HG03135 (cell line): ENCODE results near the gene PCNP.
"Not testable (repeated sequence)": the region's sequence is repeated elsewhere in the genome, so short reads cannot be mapped to it uniquely, and the experiment has no call there.

ENCODE experiments used
- ATAC-seq: cut with Tn5 transposase; IDR thresholded peaks from one replicate; pipeline ENCODE4 v1.9.1; 2021; ENCODE audit warnings: mild to moderate bottlenecking, moderate library complexity; ENCODE audit not compliant: unreplicated experiment

Gene PCNP

DNA sequence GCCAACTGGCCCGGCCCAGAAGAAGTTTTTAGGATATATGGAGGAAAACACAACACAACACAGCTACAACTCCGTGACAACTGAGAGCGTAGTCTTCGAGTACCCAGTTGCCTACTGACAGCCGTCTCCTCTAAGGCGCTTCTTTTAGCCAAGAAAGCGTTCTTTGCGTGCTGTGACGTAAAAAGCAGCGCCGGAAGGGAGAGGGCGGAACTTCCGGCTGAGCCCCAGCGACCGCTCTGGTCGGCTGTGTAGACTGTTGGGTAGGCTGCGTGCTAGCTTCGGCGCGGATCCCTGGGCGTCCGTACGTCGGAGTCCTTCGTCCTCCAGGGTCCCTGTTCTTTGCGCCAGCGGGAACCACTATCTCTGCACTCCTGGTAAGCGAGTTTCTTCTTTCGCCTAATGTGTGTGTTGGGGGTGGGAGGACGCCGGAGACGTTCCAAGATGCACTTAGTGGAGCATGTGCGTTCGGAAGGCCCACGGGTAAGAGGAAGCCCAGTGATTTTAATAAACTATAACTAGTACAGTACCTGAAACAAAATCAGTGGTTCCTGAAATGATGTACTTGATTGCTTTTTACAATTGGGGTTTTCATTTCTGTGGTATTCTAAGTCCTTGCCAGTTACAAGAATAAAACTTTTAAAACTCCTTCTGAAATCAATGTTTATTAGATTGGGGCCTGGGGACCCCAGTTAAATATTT is 12.2 kb upstream of the PCNP start, which contains the start of gene TRMT10C:
TSS of gene TRMT10C (plus strand) at position 239 of the 699 bp plus-strand sequence. CDS start 2,914 bp downstream, outside the sequence.
- ATAC-seq = peak; percentile 99

DNA sequence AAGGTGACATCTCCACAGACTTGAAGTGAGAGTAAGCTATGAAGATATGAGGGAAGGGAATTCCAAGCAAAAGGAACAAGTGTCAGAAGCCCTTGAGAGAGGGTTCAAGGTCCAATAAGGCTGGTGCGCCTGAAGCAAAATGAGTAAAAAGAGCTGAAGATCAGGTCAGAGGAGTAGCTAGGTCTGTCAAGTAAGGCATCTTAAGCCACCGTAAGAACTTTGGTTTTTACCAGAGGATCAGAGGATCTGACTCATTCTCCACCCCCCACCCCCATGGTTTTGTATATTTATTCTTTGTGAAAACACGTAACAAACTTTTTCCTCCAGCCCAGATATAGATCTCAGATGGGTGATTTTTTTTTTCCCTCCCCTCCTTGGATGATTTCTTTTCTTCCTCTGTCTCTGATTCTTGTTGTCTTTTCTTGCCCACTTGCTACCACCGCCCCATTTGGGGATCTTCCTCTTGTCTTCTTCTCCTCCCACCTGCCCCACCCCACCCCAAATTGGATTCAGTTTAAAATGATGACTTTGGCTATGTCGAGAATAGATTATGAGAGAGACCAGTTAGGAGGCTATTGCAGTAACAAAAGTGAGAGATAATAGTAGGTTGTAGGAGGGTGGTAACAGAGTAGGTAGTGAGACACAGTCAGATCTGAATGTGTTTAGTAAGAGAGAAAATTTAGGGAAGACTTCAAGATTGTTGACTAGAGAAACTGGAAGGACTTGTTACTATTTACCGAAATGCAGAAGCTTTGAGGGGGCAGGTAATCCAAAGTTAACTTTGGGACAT is 6.3 kb upstream of the PCNP start:
- ATAC-seq = no peak

DNA sequence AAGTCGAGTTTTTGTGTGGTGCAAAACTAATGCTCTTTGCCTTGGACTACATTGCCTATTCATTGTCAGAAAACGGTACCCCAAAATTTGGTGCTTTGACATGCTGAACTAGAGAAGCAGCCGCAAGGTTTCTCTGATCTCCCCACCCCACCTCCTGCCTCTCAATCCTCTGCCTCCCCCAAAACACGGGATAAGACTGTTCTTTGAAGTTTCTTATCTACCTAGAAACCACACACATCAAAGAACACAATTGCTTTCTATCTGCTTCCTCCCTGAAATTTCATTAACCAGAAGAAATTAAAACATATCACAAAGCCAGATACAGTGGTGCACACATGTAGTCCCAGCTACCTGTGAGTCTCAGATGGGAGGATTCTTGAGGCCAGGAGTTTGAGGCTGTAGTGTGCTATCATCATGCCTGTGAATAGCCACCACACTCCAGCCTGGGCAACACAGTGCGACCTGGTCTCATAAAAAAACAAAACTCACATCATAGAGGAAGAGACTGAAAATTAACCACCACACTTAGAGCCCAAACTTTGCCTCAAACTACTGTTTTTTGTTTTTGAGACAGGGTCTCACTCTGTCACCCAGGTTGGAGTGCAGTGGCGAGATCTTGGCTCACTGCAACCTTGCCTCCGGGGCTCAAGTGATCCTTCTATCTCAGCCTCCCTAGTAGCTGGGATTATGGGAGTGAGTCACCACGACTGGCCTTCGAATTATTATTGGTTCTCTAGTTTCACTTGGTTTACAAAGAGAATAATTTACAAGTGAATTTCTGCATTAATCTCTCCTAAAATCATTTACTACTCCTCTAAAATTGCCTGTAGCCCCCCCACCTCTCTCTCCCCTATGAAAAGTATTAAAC is 2.7 kb upstream of the PCNP start:
- ATAC-seq = no peak

DNA sequence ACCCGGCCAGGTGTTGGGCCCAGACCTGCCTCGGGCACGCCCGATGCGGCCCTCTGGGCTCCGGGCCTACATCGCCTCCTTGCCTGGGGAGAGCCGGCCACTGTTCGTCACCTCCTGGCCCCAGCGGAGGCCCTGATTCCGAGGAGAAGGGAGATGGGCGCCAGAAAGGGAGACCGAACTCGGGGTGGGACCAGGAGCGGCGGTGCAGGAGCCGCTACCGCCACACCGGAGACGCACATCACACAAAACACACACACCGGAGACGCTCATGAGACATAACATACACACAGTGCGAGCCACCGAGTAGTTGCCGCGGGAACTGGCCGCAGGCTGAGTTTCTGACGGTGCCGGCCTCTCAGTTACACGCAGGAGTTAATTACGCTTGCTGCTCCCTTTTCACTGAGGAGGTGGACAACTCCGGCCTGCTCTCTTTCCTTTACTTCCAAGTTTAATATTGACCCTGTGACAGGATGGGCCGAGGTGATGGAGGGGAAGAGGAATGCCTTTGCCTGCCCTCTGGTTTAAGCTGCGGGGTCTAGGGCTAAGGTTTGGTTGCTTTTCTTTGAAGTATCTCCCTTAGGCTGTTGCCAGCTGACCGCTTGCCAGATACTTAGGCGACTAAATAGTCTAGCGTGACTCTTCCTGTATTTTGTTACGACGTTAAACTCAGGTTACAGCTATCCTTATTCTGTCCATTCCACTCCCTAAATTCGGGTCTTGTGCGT is 570 bp downstream of the PCNP start:
- peak; percentile 50 for ATAC-seq

DNA sequence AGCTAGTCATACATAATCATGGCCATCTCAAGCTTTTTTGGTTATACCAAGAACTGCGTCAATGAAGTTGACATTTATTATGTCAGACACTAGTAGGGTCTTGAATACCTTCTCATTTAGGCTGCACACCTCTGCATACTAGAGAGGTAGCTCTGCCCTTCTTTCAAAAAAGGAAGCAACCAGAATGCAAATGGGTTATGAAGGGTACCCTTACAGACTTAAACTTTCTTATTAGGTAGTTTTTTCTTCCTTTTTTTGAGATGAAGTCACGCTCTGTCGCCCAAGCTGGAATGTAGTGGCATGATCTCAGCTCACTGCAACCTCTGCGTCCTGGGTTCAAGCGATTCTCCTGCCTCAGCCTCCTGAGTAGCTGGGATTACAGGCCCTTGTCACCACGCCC is 3.3 kb downstream of the PCNP start:
- ATAC-seq = no peak

DNA sequence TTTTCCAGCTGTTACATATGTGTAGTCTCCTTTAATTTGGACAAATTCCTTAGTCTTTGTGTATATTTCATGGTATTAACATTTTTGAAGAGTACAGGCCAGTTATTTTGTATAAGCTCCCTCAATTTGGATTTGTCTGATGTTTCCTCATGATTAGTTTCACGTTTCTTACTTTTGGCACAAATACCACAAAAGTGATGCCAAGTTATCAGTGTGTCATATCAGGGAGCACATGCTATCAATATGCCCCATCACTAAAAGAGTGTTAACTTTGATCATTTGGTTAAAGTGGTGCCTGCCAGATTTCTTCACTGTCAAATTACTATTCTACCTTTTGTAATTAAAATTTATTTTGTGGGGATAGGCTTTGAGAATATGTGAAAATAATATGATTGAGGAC is 14.6 kb downstream of the PCNP start:
- no peak for ATAC-seq

DNA sequence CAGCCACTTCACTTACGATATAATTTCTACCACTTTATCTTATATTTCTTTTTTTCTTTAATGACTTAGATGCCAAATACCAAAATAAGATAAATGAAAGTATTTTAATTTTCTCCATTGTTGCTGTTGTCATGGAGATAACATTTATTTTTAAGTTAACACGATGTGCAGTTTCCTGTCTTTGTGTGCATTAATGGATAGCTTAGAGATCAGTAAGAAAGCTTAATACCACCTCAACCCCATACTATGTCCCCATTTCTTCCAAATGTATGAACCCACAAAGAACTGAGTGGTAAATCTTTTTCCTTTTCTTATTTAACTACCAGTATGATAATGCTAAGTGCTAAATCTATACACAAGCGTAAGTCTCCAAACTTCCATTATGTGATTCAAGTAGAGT is 17.1 kb downstream of the PCNP start:
- ATAC-seq = no peak

DNA sequence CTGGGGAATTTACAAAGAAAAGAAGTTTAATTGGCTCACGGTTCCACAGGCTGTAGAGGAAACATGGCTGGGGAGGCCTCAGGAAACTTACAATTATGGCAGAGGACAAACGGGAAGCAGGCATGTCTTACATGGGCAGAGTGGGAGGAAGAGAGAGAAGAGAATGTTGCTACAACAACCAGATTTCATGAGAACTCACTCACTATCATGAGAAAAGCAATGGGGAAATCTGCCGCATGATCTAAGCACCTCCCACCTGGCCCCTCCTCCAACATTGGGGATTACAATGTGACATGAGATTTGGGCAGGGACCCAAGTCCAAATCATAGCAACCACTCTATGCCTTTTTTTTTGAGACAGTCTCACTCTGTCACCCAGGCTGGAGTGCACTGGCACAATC is 28.8 kb downstream of the PCNP start:
- no peak for ATAC-seq

DNA sequence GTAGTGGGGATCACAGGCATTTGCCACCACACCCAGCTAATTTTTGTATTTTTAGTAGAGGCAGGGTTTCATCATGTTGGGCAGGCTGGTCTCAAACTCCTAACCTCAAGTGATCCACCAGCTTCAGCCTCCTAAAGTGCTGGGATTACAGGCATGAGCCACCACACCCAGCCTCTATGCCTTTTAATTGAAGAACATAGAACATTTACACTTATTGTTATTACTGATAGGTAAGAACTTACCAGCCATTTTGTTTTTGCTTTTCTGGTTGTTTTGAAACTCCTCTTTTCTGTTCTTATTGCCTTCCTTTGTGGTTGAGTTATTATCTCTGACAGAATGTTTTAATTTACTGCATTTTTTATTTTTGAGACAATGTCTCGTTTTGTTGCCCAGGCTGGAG is 29.2 kb downstream of the PCNP start:
- ATAC-seq = no peak

DNA sequence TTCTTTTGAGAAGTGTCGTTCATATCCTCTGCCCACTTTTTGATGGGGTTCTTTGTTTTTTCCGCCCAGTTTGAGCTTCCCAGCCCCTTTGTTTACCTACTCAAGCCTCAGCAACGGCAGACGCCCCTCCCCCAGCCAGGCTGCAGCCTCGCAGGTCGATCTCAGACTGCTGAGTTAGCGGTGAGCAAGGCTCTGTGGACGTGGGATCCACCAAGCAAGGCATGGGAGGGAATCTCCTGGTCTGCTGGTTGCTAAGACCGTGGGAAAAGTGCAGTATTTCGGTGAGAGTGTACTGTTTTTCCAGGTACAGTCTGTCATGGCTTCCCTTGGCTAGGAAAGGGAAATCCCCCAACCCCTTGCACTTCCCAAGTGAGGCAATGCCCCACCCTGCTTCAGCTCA is 31.4 kb downstream of the PCNP start:
- not testable (repeated sequence) for ATAC-seq

DNA sequence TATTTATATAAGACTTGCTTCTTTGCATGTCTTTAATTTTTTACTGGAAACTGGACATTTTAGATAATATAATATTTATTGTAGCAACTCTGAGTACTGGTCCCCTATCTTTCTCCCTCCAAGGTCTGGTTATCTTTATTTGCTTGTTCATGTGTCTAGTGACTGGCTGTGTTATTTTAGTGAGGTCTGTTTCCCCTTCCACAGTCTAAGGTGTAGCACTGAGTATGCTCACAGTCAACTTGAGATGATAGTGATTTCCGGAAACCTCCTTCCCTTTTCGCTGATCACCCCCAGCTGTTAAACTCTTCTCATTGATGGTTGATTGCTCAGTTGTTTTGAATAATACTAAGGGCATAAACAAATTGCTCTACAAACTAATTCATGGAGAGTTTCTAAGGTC is 37.0 kb downstream of the PCNP start:
- ATAC-seq = no peak

DNA sequence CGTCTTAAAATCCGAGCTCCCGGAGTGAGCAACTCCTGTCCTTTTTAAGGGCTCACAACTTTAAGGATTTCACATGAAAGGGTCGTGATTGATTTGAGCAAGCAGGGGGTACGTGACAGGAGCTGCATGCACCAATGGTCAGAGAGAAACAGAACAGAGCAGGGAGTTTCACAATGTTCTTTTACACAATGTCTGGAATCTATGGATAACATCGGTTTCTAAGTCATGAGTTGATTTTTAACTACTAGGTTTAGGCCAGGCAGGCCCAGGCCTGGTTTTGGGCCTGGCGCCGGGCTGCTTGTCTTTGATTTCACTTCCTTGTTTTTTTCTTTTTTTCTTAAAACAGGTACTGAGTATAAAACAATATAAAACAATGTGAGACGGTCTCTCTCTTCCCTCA is 39.0 kb downstream of the PCNP start:
- not testable (repeated sequence) for ATAC-seq

DNA sequence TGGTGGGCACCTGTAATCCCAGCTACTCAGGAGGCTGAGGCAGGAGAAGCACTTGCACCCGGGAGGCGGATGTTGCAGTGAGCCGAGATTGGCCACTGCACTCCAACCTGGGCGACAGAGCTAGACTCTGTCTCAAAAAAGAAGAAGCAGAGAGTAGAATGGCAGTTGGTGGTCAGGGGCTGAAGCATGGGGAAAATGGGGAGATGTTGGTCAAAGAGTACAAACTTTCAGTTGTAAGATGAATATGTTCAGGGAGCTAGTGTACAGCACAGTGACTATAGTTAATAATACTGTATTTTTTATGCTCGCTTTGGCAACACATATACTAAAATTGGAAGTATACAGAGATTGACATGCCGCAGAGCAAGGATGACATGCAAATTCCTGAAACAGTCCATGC is 41.5 kb downstream of the PCNP start:
- ATAC-seq = no peak

DNA sequence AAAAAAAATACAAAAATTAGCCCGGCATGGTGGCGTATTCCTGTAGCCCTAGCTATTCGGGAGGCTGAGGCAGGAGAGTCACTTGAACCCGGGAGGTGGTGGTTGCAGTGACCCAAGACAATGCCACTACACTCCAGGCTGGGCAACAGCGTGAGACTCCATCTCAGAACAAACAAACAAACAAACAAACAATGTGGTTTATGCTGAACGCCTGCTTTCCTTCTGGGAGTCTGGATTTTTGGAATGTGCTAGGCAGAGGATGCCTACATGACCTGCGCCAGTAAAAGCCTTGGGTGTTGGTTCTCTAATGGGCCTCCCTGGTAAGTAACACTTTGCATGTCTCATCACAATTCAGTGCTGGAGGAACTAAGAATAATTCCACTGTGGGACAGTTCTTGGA is 43.5 kb downstream of the PCNP start:
- no peak for ATAC-seq

DNA sequence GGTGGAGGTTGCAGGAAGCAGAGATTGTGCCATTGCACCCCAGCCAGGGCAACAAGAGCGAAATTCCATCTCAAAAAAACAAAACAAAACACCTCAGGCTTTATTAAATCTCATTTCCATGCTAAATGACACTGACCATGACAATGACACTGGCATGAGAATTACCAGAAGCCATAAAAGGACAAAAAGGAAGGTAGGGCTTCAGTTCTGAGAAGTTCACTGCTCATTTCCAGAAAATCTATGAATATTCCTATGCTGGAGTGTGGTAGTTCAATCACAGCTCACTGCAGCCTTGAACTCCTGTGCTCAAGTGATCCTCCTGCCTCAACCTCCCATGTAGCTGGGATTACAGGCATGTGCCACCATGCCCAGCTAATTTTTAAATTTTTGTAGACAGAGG is 44.7 kb downstream of the PCNP start:
- ATAC-seq = no peak

DNA sequence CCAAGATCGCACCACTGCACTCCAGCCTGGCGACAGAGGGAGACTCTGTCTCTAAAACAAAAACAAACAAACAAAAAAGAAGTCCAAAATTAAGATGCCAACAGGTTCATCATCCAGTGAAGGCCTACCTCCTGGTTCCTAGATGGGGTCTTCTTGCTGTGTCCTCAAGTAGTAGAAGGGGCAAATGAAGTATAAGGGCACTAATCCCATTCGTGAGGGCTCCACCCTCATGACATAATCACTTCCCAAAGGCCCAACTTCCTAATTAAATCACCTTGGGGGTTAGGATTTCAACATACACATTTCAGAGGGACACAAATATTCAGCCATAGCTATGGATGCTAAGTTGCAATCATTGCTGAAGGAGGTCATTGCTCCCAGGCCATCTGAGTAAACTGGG is 45.8 kb downstream of the PCNP start:
- ATAC-seq = no peak

DNA sequence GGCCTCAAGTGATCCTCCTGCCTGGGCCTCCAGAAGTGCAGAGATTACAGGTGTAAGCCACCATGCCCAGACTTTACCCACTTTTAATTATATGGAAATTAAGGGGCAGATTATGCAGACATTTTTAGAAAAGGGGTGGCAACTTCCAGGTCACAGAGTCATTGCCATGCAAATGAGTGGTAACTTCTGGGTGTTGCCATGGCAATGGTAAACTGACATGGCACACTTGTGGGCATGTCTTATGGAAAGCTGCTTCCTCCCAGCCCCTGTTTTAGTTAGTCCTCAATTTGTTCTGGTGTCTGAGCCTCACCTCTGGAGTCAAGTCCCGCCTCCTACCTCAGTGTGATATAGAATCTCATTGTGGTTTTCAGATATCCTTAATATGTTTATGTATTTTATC is 49.7 kb downstream of the PCNP start:
- no peak for ATAC-seq

DNA sequence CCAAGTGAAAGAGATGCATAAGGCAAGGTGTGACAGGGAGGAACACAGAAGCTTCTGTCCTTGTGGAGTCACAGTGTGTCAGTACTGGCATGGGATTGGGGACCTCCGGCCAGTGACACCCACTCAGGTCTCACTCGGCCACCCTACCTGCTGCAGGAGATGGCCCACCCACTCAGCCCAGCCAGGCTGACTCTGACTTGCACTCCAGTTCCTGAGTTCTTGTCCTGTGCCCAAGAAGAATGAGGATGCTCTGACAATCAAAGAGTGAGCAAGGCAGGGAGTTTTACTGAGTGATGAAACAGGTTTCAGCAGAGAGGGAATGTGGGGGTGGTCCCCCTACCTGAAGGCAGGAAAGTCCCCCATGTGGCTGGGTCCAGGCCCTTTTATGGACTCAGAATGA is 50.9 kb downstream of the PCNP start:
- ATAC-seq = no peak

DNA sequence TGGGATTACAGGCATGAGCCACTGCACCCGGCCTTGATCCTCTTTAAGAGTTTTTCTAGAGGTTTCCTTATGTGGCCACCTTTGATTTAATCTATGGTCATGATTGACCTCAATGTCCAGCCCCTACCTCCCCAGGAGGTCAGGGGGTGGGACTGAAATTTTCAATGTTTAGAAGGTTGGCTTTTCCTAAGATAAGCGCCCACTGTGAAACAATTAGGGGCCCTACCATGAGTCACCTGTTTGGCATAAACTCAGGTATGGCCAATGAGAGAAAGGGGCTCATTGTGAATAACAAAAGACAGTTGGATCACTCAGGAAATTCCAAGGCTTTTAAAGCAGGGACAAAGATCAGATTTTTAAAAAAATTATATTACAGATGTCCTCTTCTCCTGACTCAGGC is 51.9 kb downstream of the PCNP start:
- no peak for ATAC-seq

DNA sequence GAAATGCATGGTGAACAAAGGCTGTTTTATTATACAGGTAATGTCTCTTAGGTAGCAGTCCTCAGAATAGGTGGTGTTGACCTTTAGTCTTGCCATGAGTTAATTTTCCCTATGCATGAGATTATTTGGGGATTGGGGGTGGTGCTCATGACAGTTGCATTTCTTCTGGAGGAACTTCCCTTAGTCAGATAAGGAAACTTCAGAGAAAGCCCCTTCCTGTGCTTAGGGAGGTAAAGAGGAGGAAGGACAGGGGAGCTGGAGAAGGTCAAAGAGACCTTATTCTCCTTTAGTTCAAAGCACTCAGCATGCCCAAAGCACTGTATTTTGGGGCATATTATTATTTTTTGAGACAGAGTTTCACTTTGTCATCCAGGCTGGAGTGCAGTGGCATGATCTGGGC is 55.2 kb downstream of the PCNP start:
- no peak for ATAC-seq
